Posterior vena cava (tissue), 2 donors: ENCODE data around the gene HSPB2. TPM values are rescaled to one million over a fixed set of nuclear protein-coding genes. Genes with fewer than 3 reads are reported as not detected.
"Not testable (repeated sequence)": the region's sequence is repeated elsewhere in the genome, so short reads cannot be mapped to it uniquely, and the experiment has no call there.

Experiments used
- DNase-seq: peaks from one replicate; pipeline ENCODE4 v3.0.0-alpha.2; 2020; ENCODE audit warnings: low spot score
- intact Hi-C, 2 donors: fragments of 100-400 bp; cut with DNase I; formaldehyde crosslinking; loops; one replicate each; pipeline versions ENCODE4 v1.14.1 to v1.14.2; 2022 to 2023
- total RNA-seq, 2 donors: library from RNA; stranded (reverse); fragmentation: NEBNext Ultra II Directional; extraction: Animal tissue kit (Norgen Biotek cat#: 25700); gene quantifications; one replicate each; pipeline ENCODE4 v1.2.1, GENCODE V29; 2021
- donor health status: DM: yes; HTN: yes; CAD: no.
- donor health status: DM: yes; HTN: yes; CAD: no.

HSPB2 gene
- total RNA-seq, 2 donors from 2014 or later, result 11.6 to 16.5 TPM

GRCh38 chr11:111911563-111912401 lies 752 bp upstream of the HSPB2 start, which contains the start of gene CRYAB:
CRYAB (minus strand) TSS chr11:111911770; CDS start chr11:111911724, 46 bp downstream.
- intact Hi-C loops, result loop anchor here in 1 of 2 donors (5.0 kb wide), 1 partner anchor 34 kb away; the partner anchor contains the start of genes CFAP68 and FDXACB1
- peak; percentile 95 for DNase-seq

- intact Hi-C loops, result loop anchor here in 1 of 2 donors (5.0 kb wide), 1 partner anchor 36 kb away; the partner anchor contains the start of genes CFAP68 and FDXACB1
- DNase-seq, result no peak
Measured at GRCh38 chr11:111913031-111913861, 712 bp downstream of the HSPB2 start.

GRCh38 chr11:111913997-111914396 lies 1.5 kb downstream of the HSPB2 start:
- DNase-seq, result no peak
- intact Hi-C loops, result loop anchor here in 1 of 2 donors (5.0 kb wide), 1 partner anchor 37 kb away; the partner anchor contains the start of genes CFAP68 and FDXACB1

- intact Hi-C loops, result no loop called here
- no peak for DNase-seq
Measured at GRCh38 chr11:111916768-111917167, 4.2 kb downstream of the HSPB2 start.

GRCh38 chr11:111917312-111917711 lies 4.8 kb downstream of the HSPB2 start:
- intact Hi-C loops, result no loop called here
- no peak for DNase-seq

GRCh38 chr11:111917788-111918187 lies 5.3 kb downstream of the HSPB2 start:
- intact Hi-C loops, result no loop called here
- no peak for DNase-seq

GRCh38 chr11:111918390-111919256 lies 6.1 kb downstream of the HSPB2 start, which contains the start of gene C11orf52:
C11orf52 (plus strand) TSS chr11:111918913; CDS start chr11:111918973, 60 bp downstream.
- intact Hi-C loops, result no loop called here
- no peak for DNase-seq

- no peak for DNase-seq
- intact Hi-C loops, result no loop called here
Measured at GRCh38 chr11:111920908-111921307, 8.4 kb downstream of the HSPB2 start.

GRCh38 chr11:111921541-111922230 lies 9.2 kb downstream of the HSPB2 start:
- no peak for DNase-seq
- intact Hi-C loops, result no loop called here

- intact Hi-C loops, result no loop called here
- no peak for DNase-seq
Measured at GRCh38 chr11:111922803-111923202, 10.3 kb downstream of the HSPB2 start.

- DNase-seq, result no peak
- intact Hi-C loops, result no loop called here
Measured at GRCh38 chr11:111923351-111923788, 10.8 kb downstream of the HSPB2 start.

- no peak for DNase-seq
- intact Hi-C loops, result no loop called here
Measured at GRCh38 chr11:111923951-111924350, 11.4 kb downstream of the HSPB2 start.

- no peak for DNase-seq
- intact Hi-C loops, result no loop called here
Measured at GRCh38 chr11:111925953-111926352, 13.4 kb downstream of the HSPB2 start.

- DNase-seq, result peak; percentile 99
- intact Hi-C loops, result no loop called here
Measured at GRCh38 chr11:111926505-111927391, 14.2 kb downstream of the HSPB2 start.

- intact Hi-C loops, result loop anchor here in 1 of 2 donors (10.0 kb wide), 1 partner anchor 56 kb away; the partner anchor contains the start of genes ALG9, CFAP68 and FDXACB1
- DNase-seq, result no peak
Measured at GRCh38 chr11:111930472-111930871, 17.9 kb downstream of the HSPB2 start.

GRCh38 chr11:111932611-111932950 lies 20.0 kb downstream of the HSPB2 start:
- DNase-seq, result no peak
- intact Hi-C loops, result loop anchor here in 1 of 2 donors (10.0 kb wide), 1 partner anchor 58 kb away; the partner anchor contains the start of genes ALG9, CFAP68 and FDXACB1

- intact Hi-C loops, result loop anchor here in 1 of 2 donors (10.0 kb wide), 1 partner anchor 58 kb away; the partner anchor contains the start of genes ALG9, CFAP68 and FDXACB1
- DNase-seq, result not testable (repeated sequence)
Measured at GRCh38 chr11:111933176-111933575, 20.6 kb downstream of the HSPB2 start.
